Measurements from ENCODE around the gene MRPL55. TPM values are rescaled to one million over a fixed set of nuclear protein-coding genes. Genes with fewer than 3 reads are reported as not detected.

MRPL55 gene
- total RNA-seq, 1 experiment from 2014 or later = 60.4 TPM

DNA sequence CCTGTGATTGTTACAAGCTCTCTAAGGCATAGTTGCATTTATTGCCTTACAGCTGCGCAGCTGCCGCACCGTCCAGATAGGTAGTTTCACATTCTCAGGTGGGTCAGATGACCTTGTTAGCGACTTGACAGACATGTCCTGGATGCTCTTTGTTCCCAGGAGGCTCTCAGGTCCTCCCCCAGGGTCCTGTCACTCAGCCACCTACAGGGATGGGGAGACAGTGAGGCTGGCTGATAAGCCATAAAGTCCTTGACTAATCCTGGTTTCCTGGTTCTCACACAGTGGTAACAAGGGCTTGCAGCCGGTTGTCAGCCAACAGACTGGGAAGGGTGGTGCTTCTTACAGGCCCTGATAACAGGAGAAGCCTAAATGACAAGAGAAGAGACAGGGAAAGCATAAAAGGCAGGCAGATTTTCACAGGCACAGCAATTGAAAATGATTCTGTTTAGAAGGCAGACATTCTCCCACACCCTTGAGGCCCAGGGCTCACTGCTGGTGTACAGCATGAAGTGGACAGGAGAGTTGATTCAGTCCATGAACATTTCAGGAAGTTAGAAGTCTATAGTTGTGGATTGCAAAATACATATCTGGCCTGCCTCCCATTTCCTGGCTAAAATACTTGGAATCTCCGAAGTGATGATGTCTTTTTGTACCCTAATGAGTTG, 23.7 kb downstream of the MRPL55 start:
- Histone ChIP-seq H3K27ac (ENCODE audit: low read depth, low read length, poor library complexity, severe bottlenecking) (no peak overlapping the region), H3K9me3 (ENCODE audit: low read depth, low read length, poor library complexity, severe bottlenecking) (no peaks in the 10 kb centered on the region), H3K4me1 (ENCODE audit: insufficient read depth, low read length, poor library complexity, severe bottlenecking) (peaks cover 25% of the 10 kb centered on the region), H3K36me3 (ENCODE audit: insufficient read depth, low read length, poor library complexity, severe bottlenecking) (peaks cover 14% of the 10 kb centered on the region), H3K4me3 (ENCODE audit: low read depth, low read length, poor library complexity, severe bottlenecking) (no peak overlapping the region), H3K27me3 (replicated peaks; ENCODE audit: insufficient read depth, low read depth, low read length, poor library complexity) (no peaks in the 10 kb centered on the region)
- TF ChIP-seq, protein P1, sequence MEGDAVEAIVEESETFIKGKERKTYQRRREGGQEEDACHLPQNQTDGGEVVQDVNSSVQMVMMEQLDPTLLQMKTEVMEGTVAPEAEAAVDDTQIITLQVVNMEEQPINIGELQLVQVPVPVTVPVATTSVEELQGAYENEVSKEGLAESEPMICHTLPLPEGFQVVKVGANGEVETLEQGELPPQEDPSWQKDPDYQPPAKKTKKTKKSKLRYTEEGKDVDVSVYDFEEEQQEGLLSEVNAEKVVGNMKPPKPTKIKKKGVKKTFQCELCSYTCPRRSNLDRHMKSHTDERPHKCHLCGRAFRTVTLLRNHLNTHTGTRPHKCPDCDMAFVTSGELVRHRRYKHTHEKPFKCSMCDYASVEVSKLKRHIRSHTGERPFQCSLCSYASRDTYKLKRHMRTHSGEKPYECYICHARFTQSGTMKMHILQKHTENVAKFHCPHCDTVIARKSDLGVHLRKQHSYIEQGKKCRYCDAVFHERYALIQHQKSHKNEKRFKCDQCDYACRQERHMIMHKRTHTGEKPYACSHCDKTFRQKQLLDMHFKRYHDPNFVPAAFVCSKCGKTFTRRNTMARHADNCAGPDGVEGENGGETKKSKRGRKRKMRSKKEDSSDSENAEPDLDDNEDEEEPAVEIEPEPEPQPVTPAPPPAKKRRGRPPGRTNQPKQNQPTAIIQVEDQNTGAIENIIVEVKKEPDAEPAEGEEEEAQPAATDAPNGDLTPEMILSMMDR (conservative IDR thresholded peaks at IDR 0.05; ENCODE audit: low read depth, low read length) = no peak
- no peak for TF ChIP-seq EZH2 (IDR thresholded peaks at IDR 0.05; ENCODE audit: borderline replicate concordance, low read depth, low read length, poor library complexity, severe bottlenecking)
- no TSS peak for BruUV-seq (replicated peaks)
- intact Hi-C loops (cut with micrococcal nuclease; ENCODE audit: unreplicated experiment) = no loop called here
- ChIA-PET CTCF (no interaction called here), POLR2A (ENCODE audit: low non-redundant PET) (no interaction called here)
- DNase-seq (ENCODE audit: low spot score) = peak; percentile 63

- no peak for TF ChIP-seq EZH2 (IDR thresholded peaks at IDR 0.05; ENCODE audit: borderline replicate concordance, low read depth, low read length, poor library complexity, severe bottlenecking)
- TF ChIP-seq, protein P1 (conservative IDR thresholded peaks at IDR 0.05; ENCODE audit: low read depth, low read length) = no peak
- no peak for DNase-seq (ENCODE audit: low spot score)
- Histone ChIP-seq H3K9me3 (ENCODE audit: low read depth, low read length, poor library complexity, severe bottlenecking) (no peaks in the 10 kb centered on the region), H3K36me3 (ENCODE audit: insufficient read depth, low read length, poor library complexity, severe bottlenecking) (peaks cover 14% of the 10 kb centered on the region), H3K4me1 (ENCODE audit: insufficient read depth, low read length, poor library complexity, severe bottlenecking) (peaks cover 25% of the 10 kb centered on the region), H3K27ac (ENCODE audit: low read depth, low read length, poor library complexity, severe bottlenecking) (peak overlapping the region; percentile 98), H3K4me3 (ENCODE audit: low read depth, low read length, poor library complexity, severe bottlenecking) (peak overlapping the region; percentile 98), H3K27me3 (replicated peaks; ENCODE audit: insufficient read depth, low read depth, low read length, poor library complexity) (no peaks in the 10 kb centered on the region)
- no TSS peak for BruUV-seq (replicated peaks)
- intact Hi-C loops (cut with micrococcal nuclease; ENCODE audit: unreplicated experiment) = no loop called here
- CTCF ChIA-PET = no interaction called here
- POLR2A ChIA-PET (ENCODE audit: low non-redundant PET) = no interaction called here
Measured at GRCh38 chr1:228084797-228085196, 24.3 kb downstream of the MRPL55 start.

DNA sequence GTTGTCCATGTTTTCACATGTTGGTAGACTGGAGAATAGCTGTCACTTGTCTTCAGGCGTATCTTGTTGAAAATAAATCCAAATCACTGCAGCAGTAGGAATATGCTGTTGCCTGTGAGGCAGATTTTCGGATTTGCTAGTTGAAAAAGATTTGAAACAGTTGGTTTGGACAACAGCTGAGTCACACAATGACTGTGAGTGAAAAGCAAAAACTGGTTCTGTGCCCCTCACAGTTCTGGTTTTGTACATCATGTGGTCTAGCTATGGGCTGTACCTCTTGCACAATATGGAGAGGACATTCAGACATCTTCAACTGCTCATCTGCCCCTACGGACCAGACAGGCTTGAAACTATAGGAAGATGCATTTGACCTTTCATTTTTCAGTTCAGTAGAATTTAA, 24.8 kb downstream of the MRPL55 start:
- intact Hi-C loops (cut with micrococcal nuclease; ENCODE audit: unreplicated experiment) = no loop called here
- no peak for DNase-seq (ENCODE audit: low spot score)
- H3K4me1 ChIP-seq (ENCODE audit: insufficient read depth, low read length, poor library complexity, severe bottlenecking) = peaks cover 25% of the 10 kb centered on the region

More for the DNA sequence above, 24.8 kb downstream of the MRPL55 start:
- no peaks in the 10 kb centered on the region for H3K9me3 ChIP-seq (ENCODE audit: low read depth, low read length, poor library complexity, severe bottlenecking)
- no peaks in the 10 kb centered on the region for H3K27me3 ChIP-seq (replicated peaks; ENCODE audit: insufficient read depth, low read depth, low read length, poor library complexity)
- peaks cover 14% of the 10 kb centered on the region for H3K36me3 ChIP-seq (ENCODE audit: insufficient read depth, low read length, poor library complexity, severe bottlenecking)
- BruUV-seq (replicated peaks) = no TSS peak
- H3K4me3 ChIP-seq (ENCODE audit: low read depth, low read length, poor library complexity, severe bottlenecking) = peak overlapping the region; percentile 98
- ChIA-PET POLR2A (ENCODE audit: low non-redundant PET) (no interaction called here), CTCF (no interaction called here)
- peak overlapping the region; percentile 98 for H3K27ac ChIP-seq (ENCODE audit: low read depth, low read length, poor library complexity, severe bottlenecking)
- no peak for TF ChIP-seq EZH2 (IDR thresholded peaks at IDR 0.05; ENCODE audit: borderline replicate concordance, low read depth, low read length, poor library complexity, severe bottlenecking)
- TF ChIP-seq, protein P1 (conservative IDR thresholded peaks at IDR 0.05; ENCODE audit: low read depth, low read length) = no peak

Measured in A673 (cell line).